NCI-H128 (cell line): Measurements from ENCODE around the gene THSD7B.
"Not testable (repeated sequence)": the region's sequence is repeated elsewhere in the genome, so short reads cannot be mapped to it uniquely, and the experiment has no call there.

ENCODE experiments used
- DNase-seq: peaks from one replicate; lab custom pipeline; 2025; ENCODE audit not compliant: unreplicated experiment; lab: John Stamatoyannopoulos, UW

Gene THSD7B, protein sequence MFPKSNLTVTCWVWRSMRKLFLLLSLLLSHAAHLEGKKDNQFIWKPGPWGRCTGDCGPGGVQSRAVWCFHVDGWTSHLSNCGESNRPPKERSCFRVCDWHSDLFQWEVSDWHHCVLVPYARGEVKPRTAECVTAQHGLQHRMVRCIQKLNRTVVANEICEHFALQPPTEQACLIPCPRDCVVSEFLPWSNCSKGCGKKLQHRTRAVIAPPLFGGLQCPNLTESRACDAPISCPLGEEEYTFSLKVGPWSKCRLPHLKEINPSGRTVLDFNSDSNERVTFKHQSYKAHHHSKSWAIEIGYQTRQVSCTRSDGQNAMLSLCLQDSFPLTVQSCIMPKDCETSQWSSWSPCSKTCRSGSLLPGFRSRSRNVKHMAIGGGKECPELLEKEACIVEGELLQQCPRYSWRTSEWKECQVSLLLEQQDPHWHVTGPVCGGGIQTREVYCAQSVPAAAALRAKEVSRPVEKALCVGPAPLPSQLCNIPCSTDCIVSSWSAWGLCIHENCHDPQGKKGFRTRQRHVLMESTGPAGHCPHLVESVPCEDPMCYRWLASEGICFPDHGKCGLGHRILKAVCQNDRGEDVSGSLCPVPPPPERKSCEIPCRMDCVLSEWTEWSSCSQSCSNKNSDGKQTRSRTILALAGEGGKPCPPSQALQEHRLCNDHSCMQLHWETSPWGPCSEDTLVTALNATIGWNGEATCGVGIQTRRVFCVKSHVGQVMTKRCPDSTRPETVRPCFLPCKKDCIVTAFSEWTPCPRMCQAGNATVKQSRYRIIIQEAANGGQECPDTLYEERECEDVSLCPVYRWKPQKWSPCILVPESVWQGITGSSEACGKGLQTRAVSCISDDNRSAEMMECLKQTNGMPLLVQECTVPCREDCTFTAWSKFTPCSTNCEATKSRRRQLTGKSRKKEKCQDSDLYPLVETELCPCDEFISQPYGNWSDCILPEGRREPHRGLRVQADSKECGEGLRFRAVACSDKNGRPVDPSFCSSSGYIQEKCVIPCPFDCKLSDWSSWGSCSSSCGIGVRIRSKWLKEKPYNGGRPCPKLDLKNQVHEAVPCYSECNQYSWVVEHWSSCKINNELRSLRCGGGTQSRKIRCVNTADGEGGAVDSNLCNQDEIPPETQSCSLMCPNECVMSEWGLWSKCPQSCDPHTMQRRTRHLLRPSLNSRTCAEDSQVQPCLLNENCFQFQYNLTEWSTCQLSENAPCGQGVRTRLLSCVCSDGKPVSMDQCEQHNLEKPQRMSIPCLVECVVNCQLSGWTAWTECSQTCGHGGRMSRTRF (N-terminal part only)

DNA sequence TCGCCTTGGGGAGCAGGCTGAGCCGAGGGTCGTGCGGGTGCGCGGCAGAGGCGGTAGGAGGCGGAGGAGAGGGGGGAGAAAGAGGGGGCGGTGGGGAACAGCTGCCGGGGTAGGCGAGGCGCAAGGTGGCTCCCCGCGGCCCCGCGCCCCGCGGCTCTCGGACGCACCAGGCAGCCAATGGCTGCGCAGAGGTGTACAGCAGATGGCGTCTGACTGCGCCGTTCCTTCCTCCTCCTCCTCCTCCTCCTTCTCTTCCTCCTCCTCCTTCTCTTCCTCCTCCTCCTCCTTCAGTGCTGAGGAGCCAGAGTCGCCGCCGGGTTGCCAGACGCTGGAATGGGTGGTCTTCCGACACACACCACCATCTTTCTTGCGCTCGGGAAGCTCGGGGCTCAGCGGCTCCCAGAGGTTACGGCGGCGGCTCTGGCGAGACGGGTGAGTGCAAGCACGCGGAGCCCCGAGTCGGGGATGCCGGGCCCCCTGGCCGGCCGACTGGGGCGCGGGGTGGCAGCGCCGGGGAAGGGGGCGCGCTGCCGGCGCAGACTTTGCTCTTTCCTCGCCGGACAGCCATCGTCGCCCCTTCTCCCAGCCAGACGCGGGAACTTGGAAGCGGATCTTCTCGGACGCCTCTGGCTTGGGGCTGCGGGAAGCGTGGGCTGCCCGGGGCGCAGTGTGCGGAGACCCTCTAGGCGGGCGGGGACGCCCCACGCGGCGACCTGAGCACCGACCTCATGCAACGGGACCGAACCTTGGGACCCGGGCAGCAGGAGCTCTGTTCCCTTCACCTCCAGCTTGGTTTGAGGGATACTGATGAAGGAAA is at the start of gene THSD7B:
THSD7B (plus strand) TSS at position 290 of the 817 bp plus-strand sequence. CDS start 116,634 bp downstream, outside the sequence.
- no peak for DNase-seq

DNA sequence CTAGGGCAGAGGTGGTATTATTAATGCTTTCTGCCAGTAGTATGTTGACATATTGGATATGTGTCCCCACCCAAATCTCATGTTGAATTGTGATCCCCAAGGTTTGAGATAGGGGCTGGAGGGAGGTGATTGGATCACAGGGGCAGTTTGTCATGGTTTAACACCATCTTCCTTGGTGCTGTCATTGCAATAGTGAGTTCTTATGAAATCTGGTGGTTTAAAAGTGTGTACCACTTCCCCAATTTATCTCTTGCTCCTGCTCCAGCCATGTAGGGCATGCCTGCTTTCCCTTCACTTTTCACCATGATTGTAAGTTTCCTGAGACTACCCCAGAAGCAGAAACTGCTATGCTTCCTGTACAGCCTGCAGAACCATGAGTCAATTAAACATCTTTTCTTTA is 47.1 kb upstream of the THSD7B start:
- no peak for DNase-seq

DNA sequence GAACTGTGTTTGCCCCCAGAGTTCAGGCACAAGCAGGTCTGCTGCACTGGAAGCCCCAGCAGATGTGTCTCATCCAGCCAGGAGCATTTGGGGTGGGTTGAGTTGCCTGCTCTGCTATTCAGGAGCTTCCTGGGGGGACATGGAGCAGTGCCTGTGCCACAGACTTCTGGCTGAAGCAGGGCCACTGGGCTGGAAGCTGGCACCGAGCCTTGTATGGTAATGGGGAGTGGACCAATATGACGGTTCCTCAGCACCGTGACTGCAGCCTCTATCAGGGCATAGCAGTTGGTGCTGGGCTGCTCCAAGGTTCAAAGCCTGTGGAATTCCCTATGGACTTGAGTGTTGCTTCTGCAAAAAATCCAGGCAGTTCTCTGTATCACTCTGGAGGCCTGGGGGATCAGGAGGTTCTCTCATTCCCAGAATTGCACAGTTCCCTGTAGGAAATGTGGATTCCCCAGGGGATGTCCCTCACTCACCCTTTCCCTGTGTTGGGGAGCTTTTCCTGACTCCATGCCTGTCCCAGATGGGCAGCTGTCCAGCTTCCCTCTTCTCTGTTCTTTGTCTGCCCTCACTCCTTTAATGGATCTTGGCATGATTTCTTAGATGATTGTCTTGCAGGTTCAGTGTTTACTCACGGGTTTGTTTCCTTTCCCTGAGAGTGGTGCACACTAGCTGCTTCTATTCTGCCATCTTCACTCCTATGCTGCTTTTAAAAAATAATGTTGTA is 37.2 kb upstream of the THSD7B start:
- no peak for DNase-seq

DNA sequence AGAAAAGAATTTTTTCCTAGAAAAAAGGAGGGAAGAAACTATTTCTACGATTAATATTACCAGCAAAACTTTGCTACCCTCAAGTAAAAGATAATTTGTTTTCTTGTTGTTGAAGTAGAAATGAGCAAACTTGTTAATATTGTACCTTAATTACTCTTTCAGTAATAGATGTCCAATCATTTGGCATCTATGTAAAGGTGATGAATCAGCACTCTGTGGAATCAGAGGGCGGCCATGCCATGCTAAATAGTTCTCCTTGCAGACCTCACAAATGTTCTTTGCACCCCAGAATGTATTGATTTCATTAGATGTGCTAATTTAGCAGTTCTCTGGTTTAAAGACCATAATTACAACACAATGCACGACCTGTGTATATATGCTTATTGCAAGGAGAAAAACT is 29.1 kb upstream of the THSD7B start:
- no peak for DNase-seq

DNA sequence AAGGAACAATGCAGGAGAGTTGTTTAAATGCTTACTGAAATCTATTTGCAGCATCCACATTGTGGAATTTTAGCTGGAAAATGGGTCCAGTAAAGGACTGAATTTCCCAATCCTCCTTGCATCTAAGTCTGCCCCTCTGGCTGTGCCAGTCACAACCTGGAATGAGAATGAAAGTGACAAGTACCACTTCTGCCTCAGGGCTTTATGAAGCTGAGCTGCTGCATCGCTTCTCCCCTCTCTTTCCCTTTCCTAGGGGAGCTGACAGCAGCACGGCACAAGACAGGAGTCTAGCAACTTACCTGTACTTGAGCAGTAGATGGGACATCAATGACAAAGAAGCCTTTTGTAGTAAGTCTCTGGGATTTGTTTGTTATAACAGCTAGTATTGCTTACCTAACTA is 27.3 kb upstream of the THSD7B start:
- no peak for DNase-seq

DNA sequence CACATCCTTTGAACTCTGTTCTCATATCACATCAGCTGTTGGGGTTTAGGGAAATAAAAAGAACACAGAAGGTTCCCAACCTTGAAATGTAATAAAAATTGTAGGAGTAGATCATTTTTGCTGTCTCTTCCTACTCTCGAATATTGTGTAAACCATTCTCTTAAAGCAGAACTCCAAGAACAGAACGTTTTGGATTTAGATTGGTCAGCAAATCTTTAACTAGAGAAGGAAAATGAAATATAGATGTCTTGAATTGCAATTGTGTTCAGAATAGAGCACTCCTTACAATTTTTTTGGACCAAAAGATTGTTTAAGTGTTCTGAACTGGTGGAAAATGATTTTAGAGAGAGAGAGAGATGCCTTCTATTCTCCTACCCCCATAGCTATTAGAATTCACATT is 23.9 kb upstream of the THSD7B start:
- no peak for DNase-seq

DNA sequence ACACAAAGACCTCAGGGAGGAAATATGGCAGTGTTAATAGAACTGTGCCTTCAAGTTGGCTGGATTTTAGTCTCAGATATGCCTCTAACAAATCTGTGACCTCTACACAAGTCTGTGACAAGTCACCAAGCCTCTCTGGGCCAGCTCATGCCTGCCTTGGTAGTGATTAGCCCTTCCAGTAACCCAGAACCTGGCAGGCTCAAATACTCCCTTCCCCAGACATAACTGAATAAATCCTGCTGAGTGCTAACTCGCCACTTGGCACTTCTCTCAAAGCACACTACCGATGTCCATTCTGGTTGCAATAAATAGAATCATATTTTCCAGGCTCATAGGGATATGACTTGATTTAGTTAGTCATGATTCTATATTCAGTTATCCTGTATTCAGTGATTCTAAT is 15.3 kb upstream of the THSD7B start:
- no peak for DNase-seq

DNA sequence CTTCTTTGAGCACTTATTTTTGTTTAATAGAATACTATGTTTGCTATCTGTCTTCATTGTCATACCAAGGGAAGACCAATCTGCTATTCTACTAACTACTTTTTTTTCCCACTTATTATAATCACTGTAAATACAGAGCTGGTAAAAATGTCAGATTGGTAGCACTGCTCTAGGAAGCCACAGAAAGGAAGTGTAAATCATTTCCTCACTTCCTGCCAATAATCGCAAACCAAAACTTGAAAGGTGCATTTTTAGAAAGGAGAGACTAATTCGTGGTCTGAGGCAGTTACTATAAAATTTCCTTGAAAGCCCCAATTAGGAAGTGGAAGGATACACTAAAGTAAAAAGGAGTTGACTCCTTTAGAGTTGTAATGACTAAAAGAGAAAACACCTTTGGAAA is 13.9 kb upstream of the THSD7B start:
- no peak for DNase-seq

DNA sequence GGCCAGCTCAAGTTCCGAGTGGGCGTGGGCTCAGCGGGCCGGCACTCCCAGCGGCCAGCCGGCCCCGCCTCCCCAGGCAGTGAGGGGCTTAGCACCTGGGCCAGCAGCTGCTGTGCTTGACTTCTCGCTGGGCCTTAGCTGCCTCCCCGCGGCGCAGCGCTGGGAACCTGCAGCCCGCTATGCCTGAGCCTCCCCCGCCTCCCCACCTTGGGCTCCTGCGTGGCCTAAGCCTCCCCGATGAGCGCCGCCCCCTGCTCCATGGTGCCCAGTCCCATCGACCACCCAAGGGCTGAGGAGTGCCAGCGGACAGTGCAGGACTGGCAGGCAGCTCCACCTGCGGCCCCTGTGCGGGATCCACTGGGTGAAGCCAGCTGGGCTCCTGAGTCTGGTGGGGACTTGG is 6.8 kb upstream of the THSD7B start:
- not testable (repeated sequence) for DNase-seq

DNA sequence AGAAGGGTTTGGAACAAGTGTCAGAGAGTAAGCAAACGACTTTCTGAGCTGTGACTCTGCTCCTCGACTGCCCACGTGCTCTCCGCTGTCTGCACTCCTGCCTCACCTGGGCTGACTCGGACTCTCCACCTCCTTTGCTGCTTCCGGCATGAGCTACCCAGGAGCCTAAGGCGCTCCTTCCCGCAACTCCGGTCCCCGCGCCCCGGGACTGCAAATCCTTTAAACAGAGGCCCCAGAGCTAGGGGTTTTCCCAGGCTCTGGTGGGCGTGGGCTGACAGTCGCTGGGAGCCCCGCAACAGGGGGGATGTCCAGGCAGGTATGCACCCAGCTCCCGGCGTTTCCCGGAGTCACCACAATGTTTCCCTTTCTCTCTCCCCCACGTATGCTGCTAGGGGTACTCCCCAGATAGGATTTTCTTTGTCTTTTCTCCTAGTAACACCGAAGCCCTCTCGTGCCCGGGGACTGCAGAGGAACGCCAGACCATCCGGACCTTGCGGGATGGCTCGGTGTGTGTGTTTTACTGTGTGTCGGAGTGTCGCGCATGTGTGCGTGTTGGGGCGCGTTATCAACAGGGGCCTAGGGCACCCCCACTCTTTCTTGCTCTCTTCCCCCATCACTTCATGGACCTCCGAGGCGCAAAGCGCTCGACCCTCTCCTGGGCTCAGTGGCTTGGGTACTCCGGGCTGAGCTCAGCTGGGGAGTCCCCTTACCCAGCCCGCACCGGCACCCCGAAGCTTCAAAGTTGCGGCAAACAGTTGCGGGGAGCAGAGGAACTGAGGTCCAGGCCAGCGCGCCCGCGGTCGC is 691 bp upstream of the THSD7B start:
- no peak for DNase-seq

DNA sequence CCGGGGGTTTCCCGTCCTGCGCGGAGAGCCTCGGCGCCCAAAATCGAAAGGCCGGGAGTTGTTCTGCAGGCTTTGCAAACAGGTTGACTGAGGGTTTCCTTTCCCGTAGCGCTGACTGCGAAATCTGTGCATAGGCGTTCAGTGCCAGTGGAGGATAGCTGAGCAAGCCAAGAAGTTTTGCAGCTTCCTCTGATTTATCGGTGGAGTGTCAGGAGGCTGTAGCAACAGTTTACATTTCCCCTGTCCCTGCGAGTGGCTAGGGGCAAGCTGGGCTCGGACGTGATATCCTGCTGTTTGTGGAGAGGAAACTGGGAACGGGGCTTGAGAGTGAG is 694 bp downstream of the THSD7B start:
- no peak for DNase-seq

DNA sequence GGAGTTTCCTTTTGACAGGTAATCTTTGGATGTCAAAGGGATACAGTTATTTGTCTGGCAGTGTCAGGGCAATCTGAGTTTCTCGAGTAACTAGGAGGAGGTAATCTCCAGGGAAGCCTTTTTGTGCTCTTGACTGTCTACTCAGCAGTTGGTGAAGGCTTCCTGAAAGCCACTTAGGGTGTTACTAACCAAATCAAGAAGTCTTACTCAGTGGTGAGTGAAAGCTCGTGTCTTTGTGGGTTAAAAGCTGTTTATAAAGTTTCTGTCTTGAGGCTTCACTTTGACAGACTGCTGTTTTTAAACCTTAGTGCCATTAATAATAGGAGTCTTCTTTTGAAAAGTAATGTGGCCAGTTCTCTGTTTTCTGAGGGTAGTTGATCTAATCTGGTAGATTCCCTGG is 1.7 kb downstream of the THSD7B start:
- DNase-seq: no peak

DNA sequence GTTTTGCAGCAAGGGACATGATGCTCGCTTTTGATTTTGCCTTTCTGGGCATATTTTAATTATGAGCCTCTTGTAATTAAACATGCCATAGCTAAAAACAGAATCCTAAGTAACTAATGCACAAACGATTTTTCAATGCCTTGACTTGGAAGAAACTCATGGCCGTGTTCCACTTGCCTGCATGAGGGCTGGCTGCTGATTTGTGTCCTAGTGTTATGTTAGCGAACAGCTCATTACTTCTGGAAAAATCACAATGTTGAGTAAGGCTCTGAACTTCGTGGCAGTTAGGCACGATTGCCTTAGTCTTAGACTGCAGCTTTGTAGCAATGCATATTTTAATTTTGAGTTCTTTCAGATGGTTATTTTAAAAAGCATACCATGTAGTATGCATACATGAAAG is 4.5 kb downstream of the THSD7B start:
- no peak for DNase-seq

DNA sequence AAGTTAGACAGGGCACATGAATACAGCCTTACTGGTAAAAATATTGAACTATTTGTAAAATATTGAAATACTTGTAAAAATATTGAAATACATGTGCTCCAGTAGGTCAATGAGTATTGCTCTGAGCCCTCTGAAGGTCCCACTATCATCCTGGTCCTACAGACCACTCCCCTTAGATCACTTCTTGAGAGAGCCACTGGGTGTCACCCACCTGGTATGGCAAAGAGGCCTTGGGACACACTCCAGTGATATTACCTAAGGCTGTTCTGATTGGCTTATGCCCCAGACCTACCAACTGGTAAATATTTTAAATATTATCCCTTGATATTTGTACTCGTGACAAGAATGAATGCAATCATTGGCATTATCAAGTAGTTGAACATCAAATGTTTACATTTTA is 5.0 kb downstream of the THSD7B start:
- no peak for DNase-seq

DNA sequence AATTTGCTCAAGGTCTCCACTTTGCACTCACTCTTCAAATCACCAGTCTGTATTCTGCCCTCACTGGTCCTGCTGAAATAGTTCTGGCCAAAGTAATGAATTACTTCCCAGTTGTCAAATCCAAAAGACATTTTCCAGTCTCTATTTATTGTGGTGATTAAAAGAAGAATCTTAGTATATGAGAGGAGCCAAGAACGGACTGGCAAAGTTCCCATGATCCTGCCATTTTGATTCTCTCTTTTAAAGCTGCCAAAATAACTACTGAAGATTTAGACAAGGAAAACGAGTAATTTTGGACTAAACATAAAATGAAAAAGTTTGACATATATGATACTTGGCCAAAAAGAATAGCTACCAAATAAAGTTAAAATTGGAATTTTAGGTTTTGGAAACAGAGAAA is 12.0 kb downstream of the THSD7B start:
- DNase-seq: no peak

DNA sequence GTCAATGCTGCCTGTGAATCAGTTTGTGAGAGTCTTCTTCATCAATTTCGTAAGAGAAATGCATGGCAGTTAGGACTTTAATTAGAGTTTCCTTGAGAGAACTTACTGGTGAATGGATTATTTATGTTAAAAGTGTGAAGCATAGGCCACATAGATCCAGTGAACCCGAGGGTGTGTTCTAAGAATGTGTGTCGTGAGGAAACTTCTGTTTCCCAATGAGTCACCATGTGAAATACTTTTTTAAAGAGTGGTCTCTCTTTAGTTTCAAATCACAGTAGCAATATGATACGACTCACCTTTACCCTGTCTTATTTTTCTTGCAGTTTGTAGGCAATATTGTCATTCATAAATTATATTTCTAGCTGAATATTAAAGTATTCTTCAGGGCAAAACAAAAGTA is 18.5 kb downstream of the THSD7B start:
- DNase-seq: no peak

DNA sequence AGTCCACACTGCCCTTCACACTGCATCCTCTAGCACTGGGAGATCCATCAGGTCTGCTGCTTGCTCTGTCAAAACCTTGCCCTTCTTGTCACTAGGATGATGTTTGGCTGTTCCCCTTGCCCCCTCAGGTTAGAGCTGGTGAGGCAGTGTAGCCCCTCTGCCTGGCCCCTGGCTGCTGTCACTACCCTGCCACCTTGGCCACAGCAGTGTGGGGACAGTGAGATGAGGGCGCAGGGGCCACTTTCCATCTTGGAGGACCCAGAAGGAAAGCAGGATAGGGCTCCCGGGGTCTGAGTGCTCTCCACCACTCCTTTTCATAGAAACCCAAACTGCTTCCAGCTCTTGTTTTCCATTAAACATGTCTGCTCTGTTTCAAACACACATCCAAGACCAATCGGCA is 19.9 kb downstream of the THSD7B start:
- DNase-seq: no peak

DNA sequence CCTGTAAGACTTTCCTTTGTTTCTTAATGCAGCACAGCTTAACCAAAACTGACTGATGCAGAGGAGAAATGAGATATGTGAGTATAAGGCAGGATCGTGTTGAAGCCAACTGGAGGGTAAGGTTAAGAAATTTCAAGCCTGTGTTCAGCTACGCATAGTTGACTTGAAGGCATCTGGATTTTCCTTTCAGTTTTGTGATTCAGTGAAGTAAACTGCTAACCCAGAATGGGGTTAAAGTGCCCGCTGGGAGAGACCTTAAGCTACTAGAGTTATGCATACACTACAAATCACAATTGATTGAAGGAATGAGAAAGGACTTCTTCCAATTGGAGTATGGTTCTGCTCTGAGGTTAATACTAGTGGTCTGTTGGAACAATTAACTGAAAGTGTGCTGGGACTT is 22.6 kb downstream of the THSD7B start:
- DNase-seq: no peak

DNA sequence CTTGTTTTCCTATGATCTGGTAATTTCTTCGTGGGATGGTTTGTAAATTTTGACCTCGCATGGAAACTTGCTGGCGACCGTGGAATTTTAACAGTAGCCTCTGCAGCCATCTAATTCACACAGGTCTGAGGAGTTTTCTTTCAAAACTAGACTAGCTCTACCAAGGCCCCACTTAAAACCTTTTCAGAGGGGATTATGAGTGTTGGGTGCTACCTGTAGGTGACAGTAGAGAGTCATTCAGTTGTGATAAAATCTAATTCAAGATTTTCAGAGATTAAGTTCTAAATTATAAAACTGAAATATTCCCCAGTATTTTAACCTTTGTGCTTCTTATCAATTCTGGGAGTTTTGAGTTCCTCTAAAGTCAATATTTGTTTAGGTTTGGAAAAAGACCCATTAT is 31.0 kb downstream of the THSD7B start:
- no peak for DNase-seq
